Small intestine (tissue), 7 donors: ENCODE measurements around the gene LDLRAD3. TPM values are rescaled to one million over a fixed set of nuclear protein-coding genes. Genes with fewer than 3 reads are reported as not detected.

Experiments
- DNase-seq, 2 donors: peaks; one replicate each; pipeline versions ENCODE4 v3.0.0 to v3.0.0-alpha.2; 2013
- FAIRE-seq: peaks from 2 replicates; lab custom pipeline; 2012; peaks lifted over from hg19 to GRCh38; lab: Jason Lieb, UNC
- H3K27ac ChIP-seq, 3 donors: one replicate each; pipeline ENCODE4 v1.5.1; 2013; ENCODE audit warnings: low read length in 2 of 3, mild to moderate bottlenecking in 2 of 3, control low read depth in 1 of 3, inconsistent platforms in 1 of 3, low read depth in 1 of 3, moderate library complexity in 1 of 3
- H3K27me3 ChIP-seq, 3 donors: one replicate each; pipeline ENCODE4 v1.6.1; 2013; ENCODE audit warnings: low read length in 3 of 3, inconsistent platforms in 1 of 3; ENCODE audit not compliant: control insufficient read depth in 3 of 3, insufficient read depth in 3 of 3
- H3K36me3 ChIP-seq, 3 donors: one replicate each; pipeline ENCODE4 v1.6.1; 2013; ENCODE audit warnings: low read length in 3 of 3, inconsistent platforms in 1 of 3, low read depth in 1 of 3, mild to moderate bottlenecking in 1 of 3, moderate library complexity in 1 of 3; ENCODE audit not compliant: control insufficient read depth in 3 of 3, insufficient read depth in 2 of 3
- H3K4me1 ChIP-seq, 3 donors: one replicate each; pipeline ENCODE4 v1.6.1; 2013; ENCODE audit warnings: low read length in 2 of 3, inconsistent platforms in 1 of 3, low read depth in 1 of 3, mild to moderate bottlenecking in 1 of 3, moderate library complexity in 1 of 3; ENCODE audit not compliant: control insufficient read depth in 3 of 3, insufficient read depth in 2 of 3
- H3K4me3 ChIP-seq, 3 donors: one replicate each; pipeline ENCODE4 v1.5.1; 2013; ENCODE audit warnings: low read length in 3 of 3, control low read depth in 1 of 3, inconsistent platforms in 1 of 3, low read depth in 1 of 3, mild to moderate bottlenecking in 1 of 3, moderate library complexity in 1 of 3
- H3K9me3 ChIP-seq, 2 donors: one replicate each; pipeline ENCODE4 v1.6.1; 2013; ENCODE audit warnings: low read depth in 1 of 2, low read length in 1 of 2; ENCODE audit not compliant: control insufficient read depth in 2 of 2, insufficient read depth in 1 of 2
- WGBS, 3 donors: extraction: QIAGEN DNeasy Blood & Tissue Kit; methylation state at CpG; one replicate each; pipeline ENCODE4 v1.1.7; 2013; 5-methylcytosine and 5-hydroxymethylcytosine counted together
- polyA plus RNA-seq, 4 donors: library from polyadenylated mRNA; stranded (reverse) in 3 of 4; unstranded in 1 of 4; fragments of 200-250 nt in 3 of 4; fragments of 120-200 nt in 1 of 4; gene quantifications; one replicate each; pipeline versions ENCODE4 v1.2.1 to v1.2.3, GENCODE V29; 2013
- donor health status: healthy with polysubstance abuse.
- donor health status: control.
- donor health status: control.
- donor health status: Bipolar disorder and iron deficiency.
- donor health status: healthy.

The LDLRAD3 gene
- polyA plus RNA-seq, 4 donors: 0.22 to 6.9 (median 3.5) TPM

DNA sequence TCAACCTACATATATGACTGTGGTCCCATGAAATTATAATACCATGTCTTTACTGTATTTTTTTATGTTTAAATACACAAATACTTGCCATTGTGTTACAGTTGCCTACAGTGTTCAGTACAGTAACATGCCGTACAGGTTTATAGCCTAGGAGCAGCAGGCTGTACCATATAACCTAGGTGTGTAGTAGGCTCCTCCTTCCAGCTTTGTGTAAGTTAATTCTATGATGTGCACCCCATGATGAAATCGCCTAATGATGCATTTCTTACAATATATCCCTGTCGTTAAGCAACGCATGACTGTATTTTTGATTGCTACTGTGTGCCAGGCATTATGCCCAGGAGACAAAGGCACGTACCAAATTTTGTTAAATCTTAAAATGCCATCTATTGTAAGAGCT, 163.7 kb downstream of the LDLRAD3 start:
- H3K27ac ChIP-seq: no peak overlapping the region
- H3K4me1 ChIP-seq: no peaks in the 10 kb centered on the region
- peaks cover 0 to 3% of the 10 kb centered on the region in 2 donors for H3K9me3 ChIP-seq
- WGBS, 3 donors: 91 to 94% (median 94%) methylated on average over 5 of the region's 5 CpGs
- FAIRE-seq: no peak
- peaks cover 0 to 22% (median 0%) of the 10 kb centered on the region in 3 donors for H3K36me3 ChIP-seq
- H3K4me3 ChIP-seq: no peak overlapping the region
- DNase-seq: no peak
- no peaks in the 10 kb centered on the region for H3K27me3 ChIP-seq

DNA sequence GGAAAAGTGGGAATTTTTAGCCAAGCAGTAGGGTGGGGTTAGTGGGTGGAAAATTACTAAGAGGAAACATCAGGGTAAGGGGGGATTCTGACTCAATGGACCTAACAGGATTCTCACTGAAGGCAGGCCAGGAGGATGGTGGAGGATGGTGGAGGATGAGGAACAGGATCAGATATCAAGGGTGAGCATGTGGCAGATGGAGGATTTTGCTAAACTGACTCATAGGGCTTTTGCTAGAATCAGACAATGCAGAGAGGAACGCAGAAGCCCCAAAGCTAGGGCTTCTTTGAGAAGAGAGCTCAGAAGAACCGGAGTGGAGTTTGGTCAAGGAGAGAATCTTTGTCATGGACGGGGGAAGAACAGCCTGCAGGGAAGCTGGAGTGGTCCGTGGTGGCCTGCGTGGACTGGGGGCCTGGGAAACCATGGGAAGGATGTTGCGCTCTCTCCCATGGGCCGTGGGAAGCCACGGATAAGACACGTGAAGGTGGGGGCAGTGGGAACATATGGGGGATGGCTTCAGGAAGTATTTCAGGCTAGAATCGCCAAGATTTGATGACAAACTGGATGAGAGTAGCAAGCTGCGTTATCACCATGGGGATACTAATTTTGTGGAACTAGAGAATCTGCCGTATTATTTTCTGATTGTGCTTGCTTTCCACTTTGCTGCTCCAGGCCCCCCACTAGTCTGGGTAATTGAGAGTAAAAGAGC, 165.2 kb downstream of the LDLRAD3 start:
- peaks cover 0 to 21% (median 0%) of the 10 kb centered on the region in 3 donors for H3K36me3 ChIP-seq
- DNase-seq: no peak
- FAIRE-seq: no peak
- H3K9me3 ChIP-seq: peaks cover 0 to 14% of the 10 kb centered on the region in 2 donors
- no peak overlapping the region for H3K27ac ChIP-seq
- 85 to 88% (median 87%) methylated on average over 12 of the region's 12 CpGs for WGBS, 3 donors
- no peaks in the 10 kb centered on the region for H3K27me3 ChIP-seq
- H3K4me1 ChIP-seq: no peaks in the 10 kb centered on the region
- H3K4me3 ChIP-seq: no peak overlapping the region

DNA sequence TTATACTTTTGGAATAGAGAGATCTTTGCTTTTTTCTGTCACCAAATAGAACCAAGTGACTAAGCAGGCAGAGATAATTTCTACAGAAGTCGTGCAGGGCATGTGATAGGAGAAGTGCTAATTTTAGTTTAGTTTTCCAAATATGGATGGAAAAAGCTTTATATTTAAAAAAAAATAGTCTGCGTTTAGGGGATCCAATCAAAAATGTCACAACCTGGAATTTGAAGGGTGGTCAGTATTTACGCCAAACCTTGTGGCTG, 165.7 kb downstream of the LDLRAD3 start:
- H3K4me1 ChIP-seq: no peaks in the 10 kb centered on the region
- no peak for DNase-seq
- H3K9me3 ChIP-seq: peaks cover 0 to 18% of the 10 kb centered on the region in 2 donors
- no peak for FAIRE-seq
- no peak overlapping the region for H3K4me3 ChIP-seq
- H3K27ac ChIP-seq: no peak overlapping the region
- peaks cover 0 to 23% (median 2%) of the 10 kb centered on the region in 3 donors for H3K36me3 ChIP-seq
- WGBS, 3 donors: 84 to 92% (median 90%) methylated on average over 3 of the region's 3 CpGs
- H3K27me3 ChIP-seq: no peaks in the 10 kb centered on the region

DNA sequence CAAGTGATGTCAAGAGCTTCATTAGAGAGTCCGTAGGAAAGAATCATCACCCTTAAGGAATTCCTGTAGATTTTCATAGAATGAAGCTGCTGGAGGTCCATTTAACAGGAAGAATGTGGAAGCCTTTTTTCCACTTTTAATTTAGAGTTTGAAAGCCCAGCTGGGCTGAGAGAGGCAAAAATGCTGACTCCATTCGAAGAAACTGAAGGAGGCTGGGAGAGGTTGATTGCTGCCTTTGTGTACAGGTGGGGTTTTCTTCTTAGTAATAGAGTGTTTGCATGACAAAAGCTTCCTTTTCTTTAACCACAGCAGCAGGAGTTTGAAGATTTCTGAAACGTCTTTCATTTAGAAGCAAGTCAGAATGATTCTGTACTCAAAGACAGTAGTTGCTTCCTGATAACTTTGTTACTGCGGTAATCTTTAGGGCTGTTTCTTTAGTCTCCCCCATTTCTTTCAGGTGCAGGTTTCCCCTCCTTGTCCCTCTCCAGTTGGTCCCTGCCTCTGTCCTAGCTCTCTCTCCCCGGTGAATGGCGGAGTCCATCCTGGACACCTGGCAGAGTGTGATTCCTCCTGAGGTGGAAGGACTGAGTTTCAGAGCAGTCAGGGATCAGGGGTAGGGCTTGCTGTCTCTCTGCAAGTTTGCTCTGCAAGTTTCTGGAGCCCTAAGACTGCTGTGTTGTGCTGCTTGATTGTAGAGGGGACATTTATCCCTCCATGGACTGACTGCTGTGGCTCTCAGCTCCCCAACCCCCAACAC, 166.2 kb downstream of the LDLRAD3 start:
- FAIRE-seq: no peak
- H3K4me3 ChIP-seq: no peak overlapping the region
- H3K36me3 ChIP-seq: peaks cover 0 to 22% (median 2%) of the 10 kb centered on the region in 3 donors
- no peaks in the 10 kb centered on the region for H3K27me3 ChIP-seq
- 74 to 84% (median 74%) methylated on average over 6 of the region's 6 CpGs for WGBS, 3 donors
- no peak overlapping the region for H3K27ac ChIP-seq
- H3K9me3 ChIP-seq: peaks cover 0 to 21% of the 10 kb centered on the region in 2 donors
- H3K4me1 ChIP-seq: no peaks in the 10 kb centered on the region
- DNase-seq: no peak

DNA sequence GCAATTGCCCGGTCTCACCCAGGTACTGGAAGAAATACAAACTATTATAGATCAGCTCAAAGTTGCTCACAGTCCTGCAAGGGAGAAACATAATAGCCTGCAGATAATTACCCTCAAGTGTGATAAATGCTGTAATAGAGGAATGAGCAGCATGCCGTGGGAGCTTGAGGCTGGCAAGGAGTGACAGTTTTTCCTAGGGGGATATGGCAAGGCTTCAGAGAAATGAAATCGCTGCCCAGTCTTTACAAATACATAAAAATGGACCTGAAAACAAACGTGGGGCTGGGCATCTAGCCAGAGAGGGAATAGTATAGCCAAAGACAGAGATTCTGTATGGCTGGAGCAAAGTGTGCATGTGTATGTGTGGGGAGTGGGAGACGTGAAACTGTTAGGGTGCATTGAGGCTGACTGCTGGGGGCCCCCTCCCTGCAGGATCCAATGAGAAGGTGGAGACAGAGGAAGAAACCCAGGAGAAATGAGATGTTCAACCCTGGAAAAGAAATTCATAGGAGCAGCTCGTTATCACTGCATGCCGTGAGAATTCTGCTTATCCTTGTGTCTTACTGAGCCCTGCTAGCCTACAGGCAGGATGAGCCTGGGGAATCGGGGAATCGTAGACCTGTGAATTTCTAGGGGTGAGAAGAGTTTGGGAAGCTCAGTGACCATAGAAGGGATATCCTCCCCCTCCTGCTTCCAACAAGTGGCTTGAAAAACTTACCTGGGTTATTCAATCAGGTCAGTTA, 167.0 kb downstream of the LDLRAD3 start:
- Histone ChIP-seq H3K27me3 (no peaks in the 10 kb centered on the region), H3K4me1 (no peaks in the 10 kb centered on the region), H3K4me3 (no peak overlapping the region), H3K36me3 (peaks cover 0 to 24% (median 2%) of the 10 kb centered on the region in 3 donors), H3K27ac (no peak overlapping the region), H3K9me3 (peaks cover 0 to 22% of the 10 kb centered on the region in 2 donors)
- FAIRE-seq (no peak), DNase-seq (no peak)
- 68 to 75% (median 70%) methylated on average over 9 of the region's 9 CpGs for WGBS, 3 donors

DNA sequence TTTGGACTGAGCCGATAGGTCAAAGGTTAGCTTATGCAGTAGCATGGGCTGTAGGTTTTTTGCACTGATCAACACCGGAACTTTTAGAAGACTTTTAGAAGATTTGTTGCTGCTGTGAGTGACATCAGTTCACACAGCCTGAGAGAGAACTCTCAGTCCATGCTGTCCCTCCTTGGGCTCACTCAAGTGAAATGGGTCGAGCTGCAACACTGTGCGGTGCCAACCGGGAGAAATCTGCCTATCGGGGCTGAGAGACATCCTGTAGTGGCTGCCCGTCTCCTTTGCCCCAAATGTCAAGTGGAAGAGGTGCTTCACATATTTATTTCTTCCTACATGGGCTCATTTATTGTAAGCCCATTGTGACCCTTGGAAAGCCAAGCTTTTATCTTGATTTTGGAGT, 170.2 kb downstream of the LDLRAD3 start:
- peaks cover 0 to 18% (median 2%) of the 10 kb centered on the region in 3 donors for H3K36me3 ChIP-seq
- H3K4me1 ChIP-seq: no peaks in the 10 kb centered on the region
- no peak overlapping the region for H3K4me3 ChIP-seq
- FAIRE-seq (no peak), DNase-seq (no peak)
- H3K9me3 ChIP-seq: peaks cover 0 to 22% of the 10 kb centered on the region in 2 donors
- no peaks in the 10 kb centered on the region for H3K27me3 ChIP-seq
- H3K27ac ChIP-seq: no peak overlapping the region
- WGBS, 3 donors: 90 to 95% (median 94%) methylated on average over 7 of the region's 7 CpGs

DNA sequence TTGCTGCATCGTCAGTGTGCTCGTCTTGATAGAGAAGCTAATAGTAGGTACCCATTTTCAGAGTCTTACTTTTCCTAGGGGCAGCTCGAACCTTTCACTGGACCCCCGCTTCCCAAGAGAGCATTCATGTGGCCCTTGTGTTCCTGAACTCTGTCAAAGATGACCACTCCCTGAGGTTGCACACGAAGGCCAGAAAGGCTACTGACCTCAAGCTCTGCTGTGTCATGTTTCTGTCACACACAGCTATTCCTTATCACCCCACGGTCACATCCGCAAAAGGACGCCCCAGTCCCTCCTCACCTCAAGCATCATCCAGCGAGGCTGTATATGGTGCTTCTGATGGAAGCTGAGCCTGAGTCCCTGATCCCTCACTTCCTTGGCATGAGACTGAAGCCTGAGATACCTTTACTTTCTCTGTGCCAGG, 171.5 kb downstream of the LDLRAD3 start:
- FAIRE-seq (no peak), DNase-seq (no peak)
- Histone ChIP-seq H3K4me3 (no peak overlapping the region), H3K4me1 (no peaks in the 10 kb centered on the region), H3K9me3 (peaks cover 0 to 22% of the 10 kb centered on the region in 2 donors), H3K36me3 (peaks cover 0 to 16% (median 2%) of the 10 kb centered on the region in 3 donors), H3K27me3 (no peaks in the 10 kb centered on the region), H3K27ac (no peak overlapping the region)
- WGBS, 3 donors: 92 to 95% (median 95%) methylated on average over 9 of the region's 9 CpGs

DNA sequence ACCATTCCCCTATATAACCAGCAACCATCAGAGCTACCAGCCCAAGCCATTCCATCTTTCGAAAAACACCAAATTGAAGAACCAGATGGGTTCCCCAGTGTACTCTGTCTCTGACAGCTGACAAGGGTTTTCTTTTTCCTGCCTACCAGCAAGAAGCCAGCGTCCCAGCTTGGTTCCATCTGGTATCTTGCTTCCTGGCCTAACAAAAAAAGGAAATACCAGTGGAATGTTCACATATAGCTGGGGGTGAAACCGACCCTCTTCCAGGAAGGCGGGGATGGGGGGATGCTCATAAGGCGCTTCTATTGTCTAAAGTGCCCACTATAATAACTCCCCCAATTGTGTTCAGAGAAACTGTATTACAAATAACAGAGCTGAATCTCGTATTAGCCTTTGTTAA, 172.3 kb downstream of the LDLRAD3 start:
- WGBS, 3 donors: 77 to 84% (median 80%) methylated on average over 6 of the region's 6 CpGs
- FAIRE-seq (no peak), DNase-seq (no peak)
- H3K4me1 ChIP-seq: no peaks in the 10 kb centered on the region
- peaks cover 0 to 25% of the 10 kb centered on the region in 2 donors for H3K9me3 ChIP-seq
- H3K4me3 ChIP-seq: no peak overlapping the region
- H3K36me3 ChIP-seq: peaks cover 0 to 18% (median 2%) of the 10 kb centered on the region in 3 donors
- H3K27ac ChIP-seq: no peak overlapping the region
- H3K27me3 ChIP-seq: no peaks in the 10 kb centered on the region
